Loucy (cell line): ENCODE measurements around the gene HTRA3.

Experiments
- H2AFZ ChIP-seq: fragments of 200-600 bp; sonication (generic); 2 replicates; pipeline ENCODE4 v1.6.0; 2016; ENCODE audit warnings: antibody characterized with exemption, mild to moderate bottlenecking, low read length, moderate library complexity
- H3F3A ChIP-seq: fragments of 200-600 bp; 2 replicates; pipeline ENCODE4 v1.6.0; 2016; ENCODE audit warnings: antibody characterized with exemption, low read depth, mild to moderate bottlenecking
- H3K27me3 ChIP-seq: fragments of 200-600 bp; sonication (generic); 2 replicates; pipeline ENCODE4 v1.6.1; 2014; ENCODE audit warnings: low read length, mild to moderate bottlenecking; ENCODE audit not compliant: insufficient read depth, poor library complexity, severe bottlenecking
- H3K36me3 ChIP-seq: fragments of 200-600 bp; sonication (generic); 2 replicates; pipeline ENCODE4 v1.6.1; 2016; ENCODE audit warnings: low read length; ENCODE audit not compliant: insufficient read depth
- H3K4me1 ChIP-seq: fragments of 200-600 bp; sonication (generic); 2 replicates; pipeline ENCODE4 v1.5.1; 2014; ENCODE audit warnings: low read length, mild to moderate bottlenecking; ENCODE audit not compliant: insufficient read depth, poor library complexity, severe bottlenecking
- H3K4me2 ChIP-seq: fragments of 200-600 bp; sonication (generic); 2 replicates; pipeline ENCODE4 v1.6.0; 2014; ENCODE audit warnings: antibody characterized with exemption, low read length, low read depth, mild to moderate bottlenecking; ENCODE audit not compliant: poor library complexity, severe bottlenecking
- H3K4me3 ChIP-seq: fragments of 200-600 bp; sonication (generic); 2 replicates; pipeline ENCODE4 v1.5.1; 2014; ENCODE audit warnings: low read length, mild to moderate bottlenecking, mixed read lengths; ENCODE audit not compliant: poor library complexity, severe bottlenecking
- H3K79me2 ChIP-seq: fragments of 200-600 bp; sonication (generic); 2 replicates; pipeline ENCODE4 v1.6.1; 2014; ENCODE audit warnings: low read length; ENCODE audit not compliant: insufficient read depth
- H3K9ac ChIP-seq: fragments of 200-600 bp; sonication (generic); 2 replicates; pipeline ENCODE4 v1.6.0; 2014; ENCODE audit warnings: mild to moderate bottlenecking, low read depth, low read length, moderate library complexity; ENCODE audit not compliant: poor library complexity, severe bottlenecking
- H3K9me2 ChIP-seq: fragments of 200-600 bp; sonication (generic); replicated peaks from 2 replicates; pipeline ENCODE4 v1.6.1; 2016; ENCODE audit warnings: low read depth, low read length, mixed read lengths
- H3K9me3 ChIP-seq: fragments of 200-600 bp; sonication (generic); 2 replicates; pipeline ENCODE4 v1.6.1; 2014; ENCODE audit warnings: mild to moderate bottlenecking, antibody characterized with exemption, low read length, low read depth; ENCODE audit not compliant: insufficient read depth
- H4K20me1 ChIP-seq: fragments of 200-600 bp; sonication (generic); 2 replicates; pipeline ENCODE4 v1.6.0; 2014; ENCODE audit warnings: antibody characterized with exemption, low read length, mild to moderate bottlenecking; ENCODE audit not compliant: insufficient read depth, poor library complexity, severe bottlenecking
- CTCF ChIP-seq: fragments of 200-600 bp; sonication (generic); conservative IDR thresholded peaks from 2 replicates; pipeline ENCODE4 v1.5.1; 2014; ENCODE audit warnings: mild to moderate bottlenecking, antibody characterized with exemption, low read length
- EZH2phosphoT487 ChIP-seq: fragments of 200-600 bp; IDR thresholded peaks from 2 replicates; pipeline ENCODE4 v1.6.1; 2018; ENCODE audit warnings: antibody characterized with exemption, mild to moderate bottlenecking, moderate library complexity, borderline replicate concordance

Gene HTRA3

GRCh38 chr4:8221985-8222384 lies 47.6 kb upstream of the HTRA3 start:
- TF ChIP-seq EZH2phosphoT487: no peak
- no peak for TF ChIP-seq CTCF
- Histone ChIP-seq H3K36me3 (peaks cover 44% of the 10 kb centered on the region; the same call in 1 of the 2 replicates), H3K9me3 (no peaks in the 10 kb centered on the region), H3K4me3 (no peak overlapping the region), H3K4me2 (no peak overlapping the region), H3K4me1 (peaks cover 30% of the 10 kb centered on the region), H3K79me2 (no peaks in the 10 kb centered on the region), H4K20me1 (no peaks in the 10 kb centered on the region), H3K27me3 (no peaks in the 10 kb centered on the region), H3K9ac (no peak overlapping the region), H2AFZ (no peak overlapping the region), H3K9me2 (no peaks in the 10 kb centered on the region), H3F3A (no peaks in the 10 kb centered on the region)

GRCh38 chr4:8222609-8223388 lies 46.8 kb upstream of the HTRA3 start:
- H4K20me1 ChIP-seq: no peaks in the 10 kb centered on the region
- H3K9me3 ChIP-seq: no peaks in the 10 kb centered on the region
- no peaks in the 10 kb centered on the region for H3K9me2 ChIP-seq
- TF ChIP-seq EZH2phosphoT487 (no peak), CTCF (no peak)
- peaks cover 27% of the 10 kb centered on the region for H3K4me1 ChIP-seq
- no peak overlapping the region for H3K9ac ChIP-seq
- no peak overlapping the region for H3K4me2 ChIP-seq
- no peak overlapping the region for H2AFZ ChIP-seq
- H3K4me3 ChIP-seq: no peak overlapping the region
- H3K79me2 ChIP-seq: no peaks in the 10 kb centered on the region
- peaks cover 44% of the 10 kb centered on the region; the same call in 1 of the 2 replicates for H3K36me3 ChIP-seq
- no peaks in the 10 kb centered on the region for H3K27me3 ChIP-seq
- H3F3A ChIP-seq: no peaks in the 10 kb centered on the region

GRCh38 chr4:8224267-8224974 lies 45.1 kb upstream of the HTRA3 start:
- H3K27me3 ChIP-seq: no peaks in the 10 kb centered on the region
- no peaks in the 10 kb centered on the region for H3F3A ChIP-seq
- H3K9ac ChIP-seq: no peak overlapping the region
- no peak overlapping the region for H3K4me3 ChIP-seq
- peaks cover 27% of the 10 kb centered on the region for H3K4me1 ChIP-seq
- no peak overlapping the region for H3K4me2 ChIP-seq
- H4K20me1 ChIP-seq: no peaks in the 10 kb centered on the region
- H3K9me3 ChIP-seq: no peaks in the 10 kb centered on the region
- TF ChIP-seq CTCF (no peak), EZH2phosphoT487 (no peak)
- no peaks in the 10 kb centered on the region for H3K9me2 ChIP-seq
- peaks cover 39% of the 10 kb centered on the region; the same call in 1 of the 2 replicates for H3K36me3 ChIP-seq
- H3K79me2 ChIP-seq: no peaks in the 10 kb centered on the region
- no peak overlapping the region for H2AFZ ChIP-seq
